ENCODE measurements around the gene ASXL3. TPM values are rescaled to one million over a fixed set of nuclear protein-coding genes. Genes with fewer than 3 reads are reported as not detected.

Gene ASXL3
- total RNA-seq, 1 experiment from 2014 or later, result 0.29 TPM

- DNase-seq (ENCODE audit: low read depth), result no peak
Measured at GRCh38 chr18:33717339-33717738, 139.3 kb downstream of the ASXL3 start.

GRCh38 chr18:33720133-33720532 lies 142.1 kb downstream of the ASXL3 start:
- no peak for DNase-seq (ENCODE audit: low read depth)

DNA sequence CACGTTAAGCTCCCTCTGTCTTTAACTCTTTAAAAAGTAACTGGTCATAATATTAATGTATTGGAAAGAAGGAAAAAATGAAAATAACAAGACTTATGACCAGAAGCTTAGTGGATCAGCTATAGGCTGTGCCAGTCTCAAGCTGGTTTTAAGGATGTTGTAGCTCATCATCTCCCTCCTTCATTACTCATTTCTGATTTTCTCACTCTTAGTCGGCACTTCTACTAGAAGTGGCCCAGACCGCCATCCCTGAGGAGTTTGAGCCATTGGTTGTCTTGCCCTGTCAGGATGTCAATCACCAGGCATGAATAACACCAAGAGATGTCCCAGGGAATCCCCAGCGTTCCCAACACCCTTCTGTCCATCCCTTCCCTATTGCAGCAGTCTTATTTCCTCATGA lies 151.5 kb downstream of the ASXL3 start:
- DNase-seq (ENCODE audit: low read depth), result no peak

- DNase-seq (ENCODE audit: low read depth), result no peak
Measured at GRCh38 chr18:33733376-33733775, 155.4 kb downstream of the ASXL3 start.

DNA sequence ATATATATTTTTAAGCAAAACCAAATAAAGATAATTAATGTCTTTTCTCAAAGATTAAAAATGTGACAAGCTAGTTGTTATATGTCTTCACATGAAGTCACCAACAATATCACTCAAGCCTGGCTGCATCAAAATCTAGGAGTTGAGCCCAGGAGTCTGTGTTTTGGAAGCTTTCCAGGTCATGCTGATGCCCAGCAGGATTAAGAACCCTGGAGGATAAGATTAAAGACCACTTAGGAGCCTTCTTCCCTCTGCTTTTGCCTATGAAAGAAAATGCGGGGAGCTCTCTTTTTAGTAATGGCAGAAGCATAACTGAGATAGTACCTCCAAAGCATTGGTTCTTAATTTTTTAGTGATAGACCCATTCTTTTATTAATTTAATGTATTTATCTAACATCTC lies 157.4 kb downstream of the ASXL3 start:
- no peak for DNase-seq (ENCODE audit: low read depth)

DNA sequence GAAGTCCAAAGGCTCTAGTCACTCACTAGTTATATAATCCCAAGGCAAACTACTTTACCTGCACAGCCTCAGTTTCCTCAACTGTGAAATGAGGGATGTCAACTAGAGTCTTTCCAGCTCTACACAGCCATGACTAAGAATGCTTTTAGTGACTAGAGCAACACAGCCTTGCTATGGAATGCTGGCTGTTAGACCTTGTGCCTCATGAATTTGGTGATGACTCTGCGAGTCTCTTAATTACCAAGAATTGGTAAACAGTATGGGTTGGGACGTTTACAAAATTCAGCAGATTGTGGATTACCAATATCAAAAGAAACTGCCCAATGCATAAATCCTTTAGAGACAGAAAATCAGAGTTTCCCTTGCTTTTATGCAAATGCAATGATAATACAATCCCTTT lies 163.7 kb downstream of the ASXL3 start:
- DNase-seq (ENCODE audit: low read depth), result no peak

GRCh38 chr18:33744032-33744697 lies 166.1 kb downstream of the ASXL3 start:
- DNase-seq (ENCODE audit: low read depth), result no peak

GRCh38 chr18:33745151-33745795 lies 167.3 kb downstream of the ASXL3 start:
- no peak for DNase-seq (ENCODE audit: low read depth)

- no peak for DNase-seq (ENCODE audit: low read depth)
Measured at GRCh38 chr18:33745871-33746545, 168.0 kb downstream of the ASXL3 start.

GRCh38 chr18:33749834-33750233 lies 171.8 kb downstream of the ASXL3 start:
- no peak for DNase-seq (ENCODE audit: low read depth)

DNA sequence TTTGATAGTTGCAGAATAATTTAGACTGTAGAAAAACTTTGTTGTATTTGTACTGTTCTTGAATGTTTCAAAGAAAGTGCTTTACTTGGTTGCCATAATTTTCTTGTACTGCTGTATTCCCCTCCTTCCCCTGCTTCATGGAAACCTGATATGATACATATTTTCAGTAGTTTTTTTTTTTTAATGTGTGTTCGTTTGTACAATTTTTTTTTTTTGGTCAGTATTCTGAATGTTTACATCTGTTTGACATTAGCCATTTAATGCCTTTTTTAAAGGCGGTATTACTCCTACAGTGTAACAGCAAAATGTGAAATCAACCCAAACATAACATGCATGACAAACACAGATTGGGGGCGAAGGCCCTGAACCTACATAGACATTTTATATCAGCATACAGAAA lies 172.3 kb downstream of the ASXL3 start:
- DNase-seq (ENCODE audit: low read depth), result no peak

- DNase-seq (ENCODE audit: low read depth), result no peak
Measured at GRCh38 chr18:33751613-33752221, 173.7 kb downstream of the ASXL3 start.

DNA sequence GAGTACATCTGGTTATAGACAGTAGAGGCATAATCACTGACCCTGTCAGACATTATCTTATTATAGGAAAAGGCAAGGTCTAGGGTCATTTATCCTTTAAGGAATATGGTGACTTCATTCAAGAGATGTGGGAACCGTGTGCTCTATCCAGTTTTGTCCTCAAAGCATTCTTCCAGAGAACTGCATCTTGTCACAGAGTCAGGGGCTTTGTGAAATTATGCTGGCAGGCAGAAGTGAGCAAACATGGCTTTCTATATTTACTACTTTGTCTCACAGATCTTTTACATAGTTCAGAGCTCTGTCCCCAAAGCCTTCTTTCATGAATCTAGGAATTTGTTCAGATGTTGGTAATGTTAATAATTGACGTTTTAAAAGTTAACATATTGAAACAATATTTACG lies 177.4 kb downstream of the ASXL3 start:
- DNase-seq (ENCODE audit: low read depth), result no peak

DNA sequence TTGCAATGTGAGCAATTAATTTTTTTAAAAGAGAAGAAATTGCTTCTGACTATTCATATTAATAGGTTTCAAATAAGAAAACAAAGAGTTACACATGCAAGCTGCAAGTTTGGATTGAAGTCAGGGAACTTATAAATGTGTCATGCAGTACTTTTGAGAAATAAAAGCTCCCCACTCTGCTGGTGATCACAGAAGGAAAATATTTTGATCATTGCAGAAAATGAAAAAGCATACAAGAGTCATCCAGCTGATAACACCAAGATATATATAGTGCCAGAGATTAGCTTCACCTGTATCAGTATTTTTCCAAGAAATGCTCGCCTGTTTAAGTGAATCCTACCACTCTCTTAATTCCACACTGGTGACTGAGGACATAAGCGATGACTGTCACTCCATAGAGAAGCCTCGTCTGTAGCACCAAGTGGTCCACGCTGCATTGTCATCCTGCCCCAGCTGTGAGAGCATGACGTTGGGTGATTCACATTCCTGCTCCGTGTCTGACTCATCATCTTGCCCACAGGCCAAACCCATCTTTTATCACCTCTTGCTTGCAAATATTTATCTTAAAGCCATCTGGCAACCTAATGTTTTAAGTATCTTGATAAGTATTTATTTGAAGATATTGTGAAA lies 178.0 kb downstream of the ASXL3 start:
- DNase-seq (ENCODE audit: low read depth), result peak; percentile 92

- peak; percentile 39 for DNase-seq (ENCODE audit: low read depth)
Measured at GRCh38 chr18:33757037-33757436, 179.0 kb downstream of the ASXL3 start.

DNA sequence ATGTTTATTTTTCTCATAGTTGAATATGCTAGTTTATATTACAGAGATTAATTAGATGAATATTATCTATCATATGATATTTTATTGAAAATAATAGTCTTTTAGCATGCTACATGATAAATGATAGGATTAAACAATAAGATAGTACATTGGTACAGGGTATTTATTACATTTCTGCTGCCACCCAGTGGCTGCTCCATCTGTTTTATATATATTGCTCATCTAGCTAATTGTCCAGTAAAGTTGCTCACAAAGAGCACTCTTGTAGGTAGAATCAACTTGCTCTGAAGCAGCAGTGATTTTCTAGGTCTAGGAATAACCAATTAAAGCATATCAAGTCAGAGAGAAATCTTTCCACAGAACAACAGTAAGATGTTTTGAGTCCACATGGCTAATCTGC lies 183.3 kb downstream of the ASXL3 start:
- DNase-seq (ENCODE audit: low read depth), result peak; percentile 7

- no peak for DNase-seq (ENCODE audit: low read depth)
Measured at GRCh38 chr18:33781429-33781828, 203.4 kb downstream of the ASXL3 start.

Other genes starting within 250 kb of the ASXL3 start
- not detected in 2 replicates for gene CCDC178, start 137.5 kb upstream of the ASXL3 start, total RNA-seq (2014; rRNA removed; shearing (Covaris generic))

Measured in Daoy (cell line).